CD14-positive monocyte (primary cell): Measurements from ENCODE around the gene KCNMA1. TPM values are rescaled to one million over a fixed set of nuclear protein-coding genes. Genes with fewer than 3 reads are reported as not detected.
A peak's percentile ranks its signal among the peaks of the same experiment; 100 is the strongest.

Experiments used
- DNase-seq, 3 donors: peaks; one replicate each; pipeline ENCODE4 v3.0.0-alpha.2; 2011 to 2022
- H2AFZ ChIP-seq: 2 replicates; pipeline ENCODE4 v1.6.0; 2012; ENCODE audit warnings: mild to moderate bottlenecking, low read depth, low read length, inconsistent platforms; ENCODE audit not compliant: insufficient read depth, poor library complexity, severe bottlenecking
- H3K27ac ChIP-seq, 2 donors: 1 replicate in 1 of 2; 2 replicates in 1 of 2; pipeline ENCODE4 v1.5.1; 2012 to 2013; ENCODE audit warnings: low read length in 2 of 2, control low read depth in 1 of 2, inconsistent platforms in 1 of 2, low read depth in 1 of 2, mild to moderate bottlenecking in 1 of 2
- H3K27me3 ChIP-seq, 2 donors: one replicate each; pipeline versions ENCODE4 v1.6.0 to v1.6.1; 2011 to 2013; ENCODE audit warnings: low read length in 2 of 2; ENCODE audit not compliant: control insufficient read depth in 2 of 2, insufficient read depth in 2 of 2
- H3K36me3 ChIP-seq, 2 donors: replicated peaks in 1 of 2; 1 replicate in 1 of 2; 2 replicates in 1 of 2; pipeline versions ENCODE4 v1.5.1 to v1.6.1; 2012 to 2013; ENCODE audit warnings: low read length in 2 of 2, control low read depth in 1 of 2, inconsistent platforms in 1 of 2, mild to moderate bottlenecking in 1 of 2; ENCODE audit not compliant: insufficient read depth in 2 of 2, control insufficient read depth in 1 of 2
- H3K4me1 ChIP-seq, 2 donors: 1 replicate in 1 of 2; 2 replicates in 1 of 2; pipeline versions ENCODE4 v1.5.1 to v1.6.1; 2012 to 2013; ENCODE audit warnings: low read length in 2 of 2, control low read depth in 1 of 2, inconsistent platforms in 1 of 2, mild to moderate bottlenecking in 1 of 2, moderate library complexity in 1 of 2; ENCODE audit not compliant: insufficient read depth in 2 of 2, control insufficient read depth in 1 of 2
- H3K4me2 ChIP-seq: replicated peaks from 2 replicates; pipeline ENCODE3; 2012; ENCODE audit warnings: low read length, moderate library complexity, mild to moderate bottlenecking; ENCODE audit not compliant: poor library complexity, severe bottlenecking; ENCODE audit errors: extremely low read depth
- H3K4me3 ChIP-seq, 3 experiments: fragments of 200-600 bp in 1 of 3; sonication (generic) in 1 of 3; replicated peaks in 1 of 3; 1 replicate in 2 of 3; 2 replicates in 1 of 3; pipeline ENCODE4 v1.5.1; 2011 to 2013; ENCODE audit warnings: low read length in 3 of 3, mild to moderate bottlenecking in 3 of 3, control low read depth in 2 of 3, low read depth in 2 of 3, inconsistent platforms in 1 of 3, moderate library complexity in 1 of 3
- H3K79me2 ChIP-seq: 2 replicates; pipeline ENCODE4 v1.6.0; 2012; ENCODE audit warnings: mild to moderate bottlenecking, control low read depth, inconsistent platforms, low read length, moderate library complexity; ENCODE audit not compliant: insufficient read depth
- H3K9ac ChIP-seq: 2 replicates; pipeline ENCODE4 v1.6.0; 2017; ENCODE audit warnings: low read length, mild to moderate bottlenecking; ENCODE audit not compliant: insufficient read depth, poor library complexity, severe bottlenecking
- H3K9me3 ChIP-seq, 2 donors: replicated peaks in 1 of 2; 1 replicate in 1 of 2; 2 replicates in 1 of 2; pipeline versions ENCODE4 v1.5.1 to v1.6.1; 2012 to 2013; ENCODE audit warnings: low read length in 2 of 2, control low read depth in 1 of 2; ENCODE audit not compliant: control insufficient read depth in 1 of 2, insufficient read depth in 1 of 2
- H4K20me1 ChIP-seq: 2 replicates; pipeline ENCODE4 v1.6.0; 2012; ENCODE audit warnings: mild to moderate bottlenecking, low read length, control low read depth, moderate library complexity; ENCODE audit not compliant: insufficient read depth
- H3K27ac Mint-ChIP-seq, 7 donors: one replicate each; pipeline ENCODE4 v1.8.0; 2020; ENCODE audit warnings: mild to moderate bottlenecking in 7 of 7, mixed read lengths in 7 of 7, moderate library complexity in 6 of 7, inconsistent platforms in 2 of 7
- H3K27me3 Mint-ChIP-seq, 3 donors: one replicate each; pipeline ENCODE4 v1.8.0; 2021 to 2022; ENCODE audit warnings: low read depth in 3 of 3, mild to moderate bottlenecking in 3 of 3, mixed read lengths in 3 of 3, moderate library complexity in 3 of 3, inconsistent platforms in 1 of 3
- H3K36me3 Mint-ChIP-seq, 2 donors: one replicate each; pipeline ENCODE4 v1.8.0; 2020; ENCODE audit warnings: mixed read lengths in 2 of 2, inconsistent platforms in 1 of 2, mild to moderate bottlenecking in 1 of 2
- H3K4me1 Mint-ChIP-seq: one replicate; pipeline ENCODE4 v1.8.0; 2020; ENCODE audit warnings: mild to moderate bottlenecking, mixed read lengths
- H3K4me3 Mint-ChIP-seq, 2 donors: one replicate each; pipeline ENCODE4 v1.8.0; 2020; ENCODE audit warnings: mild to moderate bottlenecking in 2 of 2, mixed read lengths in 2 of 2, moderate library complexity in 1 of 2
- H3K9me3 Mint-ChIP-seq, 7 donors: one replicate each; pipeline ENCODE4 v1.8.0; 2020 to 2022; ENCODE audit warnings: mixed read lengths in 7 of 7, mild to moderate bottlenecking in 6 of 7, moderate library complexity in 6 of 7, inconsistent platforms in 2 of 7
- WGBS: methylation state at CpG from one replicate; pipeline ENCODE4 v1.1.5; 2013; ENCODE audit warnings: missing lambda C conversion rate; ENCODE audit not compliant: insufficient coverage; 5-methylcytosine and 5-hydroxymethylcytosine counted together
- intact Hi-C, 2 donors: fragments of 100-400 bp; cut with micrococcal nuclease; formaldehyde crosslinking; loops; one replicate each; pipeline versions ENCODE4 v1.15.0 to v1.15.1; 2023
- polyA plus RNA-seq, 3 donors: library from polyadenylated mRNA; depleted of rRNA in 1 of 3; unstranded in 2 of 3; stranded (reverse) in 1 of 3; fragments of 300-500 nt in 2 of 3; fragments of >200 nt in 1 of 3; fragmentation: Illumina TruSeq in 2 of 3; gene quantifications; 1 replicate in 2 of 3; 2 replicates in 1 of 3; pipeline ENCODE4 v1.2.3, GENCODE V29; 2012 to 2021
- TF ChIP-seq, protein P1 (sequence below): fragments of 200-600 bp; IDR thresholded peaks from one replicate; pipeline ENCODE4 v1.8.0; 2022; ENCODE audit warnings: antibody characterized with exemption, mild to moderate bottlenecking

KCNMA1 gene
- polyA plus RNA-seq, 3 donors = 0.11 to 1.0 TPM; not detected in 1

DNA sequence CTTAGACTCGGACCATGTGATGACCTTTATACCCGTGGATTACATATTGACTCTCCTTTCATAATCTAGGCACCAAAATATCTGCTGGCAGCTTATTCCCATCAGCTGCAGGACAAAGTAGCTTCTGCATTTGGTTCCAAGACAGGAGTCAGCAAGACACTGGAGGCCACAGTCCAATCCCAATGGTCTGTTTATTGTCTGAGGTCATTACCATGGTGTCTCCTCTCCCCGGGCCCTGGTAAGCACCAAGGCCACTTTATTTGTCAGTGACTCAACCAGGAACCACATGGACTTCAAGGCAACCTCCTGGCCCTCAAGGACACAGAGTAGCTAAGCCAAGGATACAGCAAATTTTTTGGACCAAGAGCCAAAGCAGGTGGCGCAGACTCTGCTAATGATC, 36.1 kb downstream of the KCNMA1 start:
- Histone ChIP-seq H3K9me3 (no peaks in the 10 kb centered on the region), H2AFZ (no peak overlapping the region), H3K9ac (no peak overlapping the region), H3K27me3 (no peaks in the 10 kb centered on the region), H3K4me1 (peaks cover 20 to 26% of the 10 kb centered on the region in 2 donors), H3K4me2 (no peak overlapping the region), H3K27ac (no peak overlapping the region), H4K20me1 (no peaks in the 10 kb centered on the region), H3K79me2 (no peaks in the 10 kb centered on the region), H3K4me3 (no peak overlapping the region), H3K36me3 (no peaks in the 10 kb centered on the region)
- intact Hi-C loops = no loop called here
- WGBS = 86% methylated on average over 2 of the region's 4 CpGs
- Mint-ChIP-seq H3K9me3 (peaks cover 0 to 4% (median 2%) of the 10 kb centered on the region in 7 donors), H3K27ac (no peak overlapping the region), H3K4me1 (peaks cover 24% of the 10 kb centered on the region), H3K4me3 (no peak overlapping the region), H3K27me3 (peaks cover 2 to 7% (median 6%) of the 10 kb centered on the region in 3 donors), H3K36me3 (no peaks in the 10 kb centered on the region)
- TF ChIP-seq, protein P1, sequence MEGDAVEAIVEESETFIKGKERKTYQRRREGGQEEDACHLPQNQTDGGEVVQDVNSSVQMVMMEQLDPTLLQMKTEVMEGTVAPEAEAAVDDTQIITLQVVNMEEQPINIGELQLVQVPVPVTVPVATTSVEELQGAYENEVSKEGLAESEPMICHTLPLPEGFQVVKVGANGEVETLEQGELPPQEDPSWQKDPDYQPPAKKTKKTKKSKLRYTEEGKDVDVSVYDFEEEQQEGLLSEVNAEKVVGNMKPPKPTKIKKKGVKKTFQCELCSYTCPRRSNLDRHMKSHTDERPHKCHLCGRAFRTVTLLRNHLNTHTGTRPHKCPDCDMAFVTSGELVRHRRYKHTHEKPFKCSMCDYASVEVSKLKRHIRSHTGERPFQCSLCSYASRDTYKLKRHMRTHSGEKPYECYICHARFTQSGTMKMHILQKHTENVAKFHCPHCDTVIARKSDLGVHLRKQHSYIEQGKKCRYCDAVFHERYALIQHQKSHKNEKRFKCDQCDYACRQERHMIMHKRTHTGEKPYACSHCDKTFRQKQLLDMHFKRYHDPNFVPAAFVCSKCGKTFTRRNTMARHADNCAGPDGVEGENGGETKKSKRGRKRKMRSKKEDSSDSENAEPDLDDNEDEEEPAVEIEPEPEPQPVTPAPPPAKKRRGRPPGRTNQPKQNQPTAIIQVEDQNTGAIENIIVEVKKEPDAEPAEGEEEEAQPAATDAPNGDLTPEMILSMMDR = no peak
- no peak for DNase-seq

GRCh38 chr10:77600640-77601039, 37.0 kb downstream of the KCNMA1 start:
- Histone ChIP-seq H3K9me3 (no peaks in the 10 kb centered on the region), H3K27ac (no peak overlapping the region), H3K4me1 (peaks cover 20 to 26% of the 10 kb centered on the region in 2 donors), H3K79me2 (no peaks in the 10 kb centered on the region), H3K9ac (no peak overlapping the region), H3K4me2 (no peak overlapping the region), H3K27me3 (no peaks in the 10 kb centered on the region), H2AFZ (no peak overlapping the region), H4K20me1 (no peaks in the 10 kb centered on the region), H3K36me3 (no peaks in the 10 kb centered on the region), H3K4me3 (no peak overlapping the region)
- WGBS = 96% methylated on average over 5 of the region's 6 CpGs
- H3K9me3 Mint-ChIP-seq = peaks cover 0 to 4% (median 2%) of the 10 kb centered on the region in 7 donors
- no peaks in the 10 kb centered on the region for H3K36me3 Mint-ChIP-seq
- no peak overlapping the region for H3K4me3 Mint-ChIP-seq
- intact Hi-C loops = no loop called here
- H3K4me1 Mint-ChIP-seq = peaks cover 24% of the 10 kb centered on the region
- H3K27ac Mint-ChIP-seq = peak overlapping the region in 1 of 7 donors; percentile 41
- TF ChIP-seq, protein P1 = no peak
- peaks cover 2 to 7% (median 6%) of the 10 kb centered on the region in 3 donors for H3K27me3 Mint-ChIP-seq
- no peak for DNase-seq
